Tibial artery (tissue), 4 donors: ENCODE measurements around the gene SYN1.
A peak's percentile ranks its signal among the peaks of the same experiment; 100 is the strongest.

ENCODE experiments used
- DNase-seq, 2 donors: peaks; one replicate each; pipeline ENCODE4 v3.0.0-alpha.2; 2019
- H3K27ac ChIP-seq, 2 donors: fragments of 200-600 bp; sonication (generic) in 1 of 2; 1 replicate in 1 of 2; 2 replicates in 1 of 2; pipeline ENCODE4 v1.5.1; 2018 to 2019; ENCODE audit warnings: mild to moderate bottlenecking in 1 of 2
- H3K27me3 ChIP-seq, 2 donors: fragments of 200-600 bp; sonication (generic) in 1 of 2; one replicate each; pipeline versions ENCODE4 v1.5.1 to v1.6.0; 2016 to 2019
- H3K36me3 ChIP-seq, 3 donors: fragments of 200-600 bp; sonication (generic) in 2 of 3; one replicate each; pipeline ENCODE4 v1.5.1; 2016 to 2019; ENCODE audit warnings: mild to moderate bottlenecking in 2 of 3
- H3K4me1 ChIP-seq, 4 donors: fragments of 200-600 bp; sonication (generic) in 2 of 4; 1 replicate in 3 of 4; 2 replicates in 1 of 4; pipeline ENCODE4 v1.5.1; 2016 to 2019
- H3K4me3 ChIP-seq, 2 donors: fragments of 200-600 bp; sonication (generic) in 1 of 2; 1 replicate in 1 of 2; 2 replicates in 1 of 2; pipeline ENCODE4 v1.5.1; 2018 to 2019; ENCODE audit warnings: mild to moderate bottlenecking in 2 of 2
- H3K9me3 ChIP-seq, 3 donors: fragments of 200-600 bp; sonication (generic) in 1 of 3; one replicate each; pipeline ENCODE4 v1.5.1; 2016 to 2019
- intact Hi-C: fragments of 100-400 bp; cut with DNase I; formaldehyde crosslinking; loops from one replicate; pipeline ENCODE4 v1.15.0; 2023; ENCODE audit warnings: low total_unique reads
- TF ChIP-seq, protein P1 (sequence below), 2 experiments: fragments of 200-600 bp in 1 of 2; fragments of 450-650 bp in 1 of 2; IDR thresholded peaks; one replicate each; pipeline ENCODE4 v1.5.1; 2017 to 2019; ENCODE audit warnings: antibody characterized with exemption in 2 of 2, mild to moderate bottlenecking in 1 of 2, moderate library complexity in 1 of 2

The SYN1 gene

DNA sequence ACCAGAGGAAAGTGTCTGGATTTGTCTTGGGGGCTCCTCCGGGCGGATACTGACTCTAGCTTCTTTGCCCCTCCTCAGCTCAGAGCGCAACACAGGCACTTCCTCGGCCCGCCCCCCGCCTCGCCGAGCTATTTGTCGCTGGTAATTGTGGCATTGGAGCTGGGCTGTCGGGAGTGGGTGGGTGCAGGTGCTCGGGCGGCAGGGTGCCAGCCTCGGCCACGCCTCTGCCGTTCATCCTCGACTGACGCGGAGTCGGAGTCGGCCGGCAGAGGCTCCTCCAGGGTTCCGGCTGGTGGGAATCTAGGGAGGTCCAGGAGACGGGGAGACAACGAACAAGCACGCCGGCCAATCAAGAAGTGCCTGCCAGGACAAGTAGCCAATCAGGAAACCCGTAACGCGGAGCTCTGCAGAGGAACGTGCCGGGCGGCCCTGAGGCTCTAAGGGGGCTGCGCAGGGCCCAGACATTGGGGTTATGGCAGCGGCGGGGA is 3.9 kb upstream of the SYN1 start:
- no peaks in the 10 kb centered on the region for H3K9me3 ChIP-seq
- no peak overlapping the region for H3K27ac ChIP-seq
- DNase-seq: peak in 1 of 2 donors; percentile 23
- TF ChIP-seq, protein P1, sequence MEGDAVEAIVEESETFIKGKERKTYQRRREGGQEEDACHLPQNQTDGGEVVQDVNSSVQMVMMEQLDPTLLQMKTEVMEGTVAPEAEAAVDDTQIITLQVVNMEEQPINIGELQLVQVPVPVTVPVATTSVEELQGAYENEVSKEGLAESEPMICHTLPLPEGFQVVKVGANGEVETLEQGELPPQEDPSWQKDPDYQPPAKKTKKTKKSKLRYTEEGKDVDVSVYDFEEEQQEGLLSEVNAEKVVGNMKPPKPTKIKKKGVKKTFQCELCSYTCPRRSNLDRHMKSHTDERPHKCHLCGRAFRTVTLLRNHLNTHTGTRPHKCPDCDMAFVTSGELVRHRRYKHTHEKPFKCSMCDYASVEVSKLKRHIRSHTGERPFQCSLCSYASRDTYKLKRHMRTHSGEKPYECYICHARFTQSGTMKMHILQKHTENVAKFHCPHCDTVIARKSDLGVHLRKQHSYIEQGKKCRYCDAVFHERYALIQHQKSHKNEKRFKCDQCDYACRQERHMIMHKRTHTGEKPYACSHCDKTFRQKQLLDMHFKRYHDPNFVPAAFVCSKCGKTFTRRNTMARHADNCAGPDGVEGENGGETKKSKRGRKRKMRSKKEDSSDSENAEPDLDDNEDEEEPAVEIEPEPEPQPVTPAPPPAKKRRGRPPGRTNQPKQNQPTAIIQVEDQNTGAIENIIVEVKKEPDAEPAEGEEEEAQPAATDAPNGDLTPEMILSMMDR (IDR thresholded peaks at IDR 0.05): no peak
- H3K36me3 ChIP-seq: no peaks in the 10 kb centered on the region
- H3K27me3 ChIP-seq: peaks cover 0 to 7% of the 10 kb centered on the region in 2 donors
- peaks cover 0 to 12% (median 5%) of the 10 kb centered on the region in 4 donors for H3K4me1 ChIP-seq
- peak overlapping the region in 1 of 2 donors; percentile 18 for H3K4me3 ChIP-seq
- intact Hi-C loops: no loop called here

DNA sequence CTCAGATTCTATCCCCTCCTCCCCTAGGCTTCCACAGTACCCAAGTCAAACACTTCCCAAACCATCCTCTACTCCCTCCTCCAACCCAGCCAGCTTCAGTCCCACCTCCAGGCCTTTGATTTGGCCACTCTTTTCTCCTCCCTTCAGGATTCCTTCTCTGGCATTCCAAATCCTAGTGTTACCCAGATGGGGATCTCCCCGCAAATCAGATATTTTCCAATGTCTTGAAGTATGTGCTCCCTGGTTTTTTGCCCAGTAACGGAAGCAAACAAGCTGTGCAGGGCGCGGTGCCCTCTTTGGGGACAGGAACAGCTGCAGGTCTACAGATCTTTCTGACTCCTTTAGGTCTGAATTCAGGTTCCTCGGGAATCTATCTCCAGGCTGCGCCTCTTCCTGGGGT is 2.2 kb upstream of the SYN1 start:
- intact Hi-C loops: no loop called here

DNA sequence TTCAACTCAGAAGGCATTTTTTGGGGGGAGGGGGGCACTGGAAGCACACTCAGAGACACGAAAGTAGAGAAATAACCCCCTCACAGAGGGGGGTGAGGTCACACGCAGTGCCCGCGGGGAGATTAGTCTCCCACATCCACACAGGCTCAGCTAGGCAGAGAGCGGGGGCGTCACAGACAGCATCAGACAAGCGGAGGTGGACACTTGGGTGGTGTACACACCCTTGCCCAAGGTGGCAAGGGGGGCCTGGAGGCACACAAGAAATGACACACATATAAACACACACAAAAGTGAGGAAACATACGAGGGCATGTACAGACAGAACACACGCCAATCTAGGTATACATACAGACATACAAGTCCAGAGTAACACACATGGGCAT is 637 bp upstream of the SYN1 start:
- intact Hi-C loops: no loop called here
- H3K9me3 ChIP-seq: no peaks in the 10 kb centered on the region
- H3K27me3 ChIP-seq: peaks cover 0 to 7% of the 10 kb centered on the region in 2 donors
- H3K27ac ChIP-seq: no peak overlapping the region
- no peak for DNase-seq
- no peaks in the 10 kb centered on the region for H3K36me3 ChIP-seq
- peaks cover 0 to 12% (median 5%) of the 10 kb centered on the region in 4 donors for H3K4me1 ChIP-seq
- TF ChIP-seq, protein P1 (IDR thresholded peaks at IDR 0.05): no peak
- H3K4me3 ChIP-seq: no peak overlapping the region

More for the DNA sequence above, 2.2 kb upstream of the SYN1 start:
- peaks cover 0 to 12% (median 5%) of the 10 kb centered on the region in 4 donors for H3K4me1 ChIP-seq
- H3K9me3 ChIP-seq: no peaks in the 10 kb centered on the region
- TF ChIP-seq, protein P1 (IDR thresholded peaks at IDR 0.05): no peak
- peaks cover 0 to 7% of the 10 kb centered on the region in 2 donors for H3K27me3 ChIP-seq
- no peak for DNase-seq
- H3K36me3 ChIP-seq: no peaks in the 10 kb centered on the region
- H3K27ac ChIP-seq: no peak overlapping the region
- no peak overlapping the region for H3K4me3 ChIP-seq

DNA sequence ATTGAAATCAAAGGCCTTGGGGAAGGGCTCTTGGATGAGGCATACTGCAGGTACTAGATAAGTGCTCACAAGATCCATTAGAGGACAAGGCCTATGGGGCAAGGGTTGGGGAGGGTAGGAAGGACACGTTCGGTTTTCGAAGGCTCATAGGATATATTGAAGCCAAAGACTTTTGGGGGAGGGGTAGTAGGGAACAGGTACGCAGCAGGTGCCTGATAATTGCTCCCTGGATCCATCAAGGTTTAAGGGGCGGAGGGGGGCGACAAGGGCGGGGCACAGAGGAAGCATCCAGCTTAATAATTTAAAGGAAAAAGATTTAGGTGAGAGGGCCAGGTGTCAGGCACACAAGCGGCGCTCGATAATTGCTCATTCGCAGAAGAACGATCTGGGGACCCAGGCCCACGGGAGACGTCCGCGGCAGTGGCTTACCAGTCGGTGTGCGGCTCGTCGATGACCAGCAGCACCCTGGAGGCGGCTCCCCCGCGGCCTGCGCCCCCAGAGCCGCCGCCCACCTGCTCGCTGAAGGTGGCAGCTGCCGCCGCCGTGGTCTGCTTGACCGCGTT is 653 bp downstream of the SYN1 start:
- Histone ChIP-seq H3K36me3 (no peaks in the 10 kb centered on the region), H3K4me1 (peaks cover 0 to 12% (median 5%) of the 10 kb centered on the region in 4 donors), H3K27ac (no peak overlapping the region), H3K4me3 (peak overlapping the region in 1 of 2 donors; percentile 43), H3K27me3 (peaks cover 0 to 7% of the 10 kb centered on the region in 2 donors), H3K9me3 (no peaks in the 10 kb centered on the region)
- DNase-seq: no peak
- intact Hi-C loops: no loop called here
- TF ChIP-seq, protein P1 (IDR thresholded peaks at IDR 0.05): no peak

DNA sequence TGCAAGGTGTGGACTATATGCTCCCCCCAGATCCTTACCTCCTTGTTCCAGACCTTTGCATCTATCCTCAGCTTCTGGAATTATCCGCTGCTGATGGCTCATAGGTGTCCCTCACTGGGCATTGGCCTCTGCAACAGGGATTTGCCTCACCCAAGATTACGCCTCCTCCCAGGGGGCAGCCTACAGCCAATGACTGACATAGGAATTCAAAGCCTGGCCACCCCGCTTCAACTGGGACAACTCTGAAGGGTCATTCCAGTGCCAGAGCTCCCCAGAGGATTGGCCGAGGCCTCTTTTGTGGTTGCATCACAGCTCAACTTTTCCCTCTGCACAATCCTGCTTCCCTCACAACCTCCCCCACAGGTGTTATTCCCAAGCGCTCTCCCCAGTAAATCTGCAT is 5.0 kb downstream of the SYN1 start:
- TF ChIP-seq, protein P1 (IDR thresholded peaks at IDR 0.05): no peak
- H3K27me3 ChIP-seq: no peaks in the 10 kb centered on the region
- H3K4me3 ChIP-seq: no peak overlapping the region
- no peaks in the 10 kb centered on the region for H3K36me3 ChIP-seq
- H3K9me3 ChIP-seq: no peaks in the 10 kb centered on the region
- H3K4me1 ChIP-seq: peaks cover 0 to 4% (median 4%) of the 10 kb centered on the region in 4 donors
- intact Hi-C loops: no loop called here
- no peak overlapping the region for H3K27ac ChIP-seq
- no peak for DNase-seq
